ENCODE results near the gene CRIP1.

Gene CRIP1

DNA sequence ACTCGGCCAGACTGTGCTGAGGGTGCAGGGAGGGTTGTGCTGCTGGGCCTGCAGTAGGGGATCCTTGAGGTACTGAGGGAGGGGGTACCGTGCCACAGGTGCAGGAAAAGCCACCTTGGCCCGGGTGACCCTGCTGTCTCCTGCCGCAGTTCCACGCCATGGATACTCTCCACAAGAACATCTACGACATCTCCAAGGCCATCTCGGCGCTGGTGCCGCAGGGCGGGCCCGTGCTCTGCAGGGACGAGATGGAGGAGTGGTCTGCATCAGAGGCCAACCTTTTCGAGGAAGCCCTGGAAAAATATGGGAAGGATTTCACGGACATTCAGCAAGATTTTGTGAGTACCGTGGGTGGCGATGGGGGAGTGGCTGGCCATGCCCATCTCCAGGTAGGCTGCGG lies 26.1 kb upstream of the CRIP1 start:
- Mint-ChIP-seq H3K27ac (no peak overlapping the region), H3K36me3 (no peaks in the 10 kb centered on the region), H3K4me3 (no peak overlapping the region), H3K27me3 (no peaks in the 10 kb centered on the region), H3K4me1 (ENCODE audit: low read depth) (no peaks in the 10 kb centered on the region), H3K9me3 (ENCODE audit: low read depth) (no peaks in the 10 kb centered on the region)

DNA sequence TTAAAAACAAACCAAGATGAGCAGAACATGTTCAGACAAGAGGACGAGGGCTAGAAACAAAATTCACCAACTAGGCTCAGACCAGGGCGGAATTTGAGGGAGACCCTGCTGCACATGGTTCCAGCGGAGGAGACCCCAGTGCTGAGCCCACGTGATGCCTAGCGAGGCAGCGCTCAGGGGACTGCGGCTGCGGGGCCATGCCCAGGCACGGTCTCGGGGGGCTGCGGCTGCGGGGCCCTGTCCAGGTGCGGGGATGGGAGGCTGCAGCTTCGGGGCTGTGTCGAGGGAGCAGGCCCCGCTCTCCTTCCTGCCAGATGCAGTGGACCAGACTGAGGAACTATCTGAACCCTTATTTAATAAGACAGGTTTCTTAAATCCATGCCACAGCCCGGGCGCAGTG lies 24.8 kb upstream of the CRIP1 start:
- Mint-ChIP-seq H3K4me1 (ENCODE audit: low read depth) (no peaks in the 10 kb centered on the region), H3K27me3 (no peaks in the 10 kb centered on the region), H3K36me3 (no peaks in the 10 kb centered on the region), H3K27ac (no peak overlapping the region), H3K4me3 (no peak overlapping the region), H3K9me3 (ENCODE audit: low read depth) (no peaks in the 10 kb centered on the region)

DNA sequence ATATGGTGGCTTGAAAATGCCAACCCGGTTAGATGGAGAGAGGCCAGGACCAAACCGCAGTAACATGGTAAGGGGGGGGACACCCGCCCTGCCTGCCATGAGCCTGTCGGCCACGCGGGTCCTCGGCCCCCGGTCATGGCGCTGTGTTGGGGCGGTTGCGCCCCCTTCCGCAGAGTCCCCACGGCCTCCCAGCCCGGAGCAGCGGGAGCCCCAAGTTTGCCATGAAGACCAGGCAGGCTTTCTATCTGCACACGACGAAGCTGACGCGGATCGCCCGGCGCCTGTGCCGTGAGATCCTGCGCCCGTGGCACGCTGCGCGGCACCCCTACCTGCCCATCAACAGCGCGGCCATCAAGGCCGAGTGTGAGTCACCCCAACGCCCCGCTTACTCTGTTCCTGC lies 22.2 kb upstream of the CRIP1 start:
- Mint-ChIP-seq H3K9me3 (ENCODE audit: low read depth) (no peaks in the 10 kb centered on the region), H3K27ac (no peak overlapping the region), H3K4me3 (no peak overlapping the region), H3K27me3 (no peaks in the 10 kb centered on the region), H3K4me1 (ENCODE audit: low read depth) (no peaks in the 10 kb centered on the region), H3K36me3 (no peaks in the 10 kb centered on the region)

DNA sequence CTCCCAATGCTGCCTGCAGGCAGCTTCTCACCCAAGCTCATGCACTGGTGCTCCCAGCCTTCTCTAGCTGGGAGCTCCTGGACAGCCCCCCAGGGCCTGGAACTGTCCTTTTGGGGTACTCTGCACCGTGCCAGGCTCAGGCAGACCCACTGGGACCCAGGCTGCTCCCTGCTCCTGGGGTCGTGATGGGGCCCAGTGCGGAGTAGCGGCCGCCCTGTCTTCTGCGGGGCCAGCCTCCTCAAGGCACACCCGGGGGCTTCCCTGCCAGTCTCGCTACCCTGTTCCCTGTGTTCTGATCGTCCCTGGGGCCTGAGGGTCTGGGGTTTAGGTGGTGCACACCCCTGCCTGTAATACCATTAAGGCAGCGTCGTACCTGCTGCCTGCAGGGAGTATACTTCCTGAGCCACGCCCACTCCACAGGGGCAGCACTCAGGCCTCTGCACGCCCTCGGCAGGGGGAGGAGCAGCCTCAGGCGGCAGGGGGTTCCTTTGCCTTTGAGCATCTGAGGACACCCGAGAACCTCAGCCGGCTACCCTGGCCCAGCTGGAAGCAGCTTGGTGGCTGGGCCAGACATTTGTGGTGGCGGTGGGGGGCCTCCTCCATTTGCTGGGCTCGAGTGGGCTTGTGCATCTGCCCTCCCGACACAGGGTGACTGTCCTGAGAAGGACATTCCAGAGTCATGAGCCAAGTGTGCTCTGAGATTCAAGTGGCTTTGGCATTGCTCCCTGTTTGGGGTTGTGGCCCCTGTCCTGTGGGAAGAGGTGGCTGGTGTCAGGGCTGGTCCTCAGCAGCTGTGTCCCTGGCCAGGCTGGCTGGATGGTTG lies 21.3 kb upstream of the CRIP1 start:
- Mint-ChIP-seq H3K9me3 (ENCODE audit: low read depth) (no peaks in the 10 kb centered on the region), H3K27ac (no peak overlapping the region), H3K4me1 (ENCODE audit: low read depth) (no peaks in the 10 kb centered on the region), H3K36me3 (no peaks in the 10 kb centered on the region), H3K27me3 (no peaks in the 10 kb centered on the region), H3K4me3 (no peak overlapping the region)

DNA sequence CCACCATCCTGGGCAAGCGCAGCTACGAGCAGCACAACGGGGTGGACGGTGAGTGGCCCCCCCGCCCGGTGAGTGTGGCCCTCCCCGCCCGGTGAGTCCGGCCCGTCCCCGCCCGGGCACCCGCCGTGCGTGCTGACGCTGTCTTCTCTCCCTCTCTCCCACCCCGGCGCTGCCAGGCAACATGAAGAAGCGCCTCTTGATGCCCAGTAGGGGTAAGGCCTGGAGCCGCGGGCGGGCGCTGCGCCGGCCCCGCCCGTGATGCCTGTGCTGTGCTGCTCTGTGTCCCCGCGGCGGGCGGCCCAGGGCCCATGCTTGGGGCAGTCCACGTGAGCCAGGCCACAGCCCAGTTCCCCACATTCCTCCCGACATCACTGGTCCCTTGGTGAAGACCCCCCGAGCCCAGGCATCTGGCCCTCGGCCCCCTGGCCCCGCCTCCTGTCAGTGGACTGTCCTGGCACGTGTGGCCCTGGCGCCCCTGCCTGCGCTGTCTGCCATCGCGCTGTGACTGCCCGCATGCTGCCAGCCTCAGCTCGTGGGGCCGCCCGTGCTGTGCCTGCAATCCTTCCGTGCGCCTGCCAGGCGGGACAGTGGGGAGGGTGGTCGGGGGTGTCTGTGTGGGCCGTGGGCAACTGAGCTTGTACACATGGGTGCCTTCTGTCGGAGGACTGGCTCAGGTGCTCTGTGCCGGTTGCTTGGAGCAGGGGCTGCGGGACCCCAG lies 20.0 kb upstream of the CRIP1 start:
- H3K27ac Mint-ChIP-seq, result no peak overlapping the region
- H3K27me3 Mint-ChIP-seq, result no peaks in the 10 kb centered on the region
- H3K4me3 Mint-ChIP-seq, result no peak overlapping the region
- no peaks in the 10 kb centered on the region for H3K9me3 Mint-ChIP-seq (ENCODE audit: low read depth)
- H3K36me3 Mint-ChIP-seq, result no peaks in the 10 kb centered on the region
- H3K4me1 Mint-ChIP-seq (ENCODE audit: low read depth), result no peaks in the 10 kb centered on the region

DNA sequence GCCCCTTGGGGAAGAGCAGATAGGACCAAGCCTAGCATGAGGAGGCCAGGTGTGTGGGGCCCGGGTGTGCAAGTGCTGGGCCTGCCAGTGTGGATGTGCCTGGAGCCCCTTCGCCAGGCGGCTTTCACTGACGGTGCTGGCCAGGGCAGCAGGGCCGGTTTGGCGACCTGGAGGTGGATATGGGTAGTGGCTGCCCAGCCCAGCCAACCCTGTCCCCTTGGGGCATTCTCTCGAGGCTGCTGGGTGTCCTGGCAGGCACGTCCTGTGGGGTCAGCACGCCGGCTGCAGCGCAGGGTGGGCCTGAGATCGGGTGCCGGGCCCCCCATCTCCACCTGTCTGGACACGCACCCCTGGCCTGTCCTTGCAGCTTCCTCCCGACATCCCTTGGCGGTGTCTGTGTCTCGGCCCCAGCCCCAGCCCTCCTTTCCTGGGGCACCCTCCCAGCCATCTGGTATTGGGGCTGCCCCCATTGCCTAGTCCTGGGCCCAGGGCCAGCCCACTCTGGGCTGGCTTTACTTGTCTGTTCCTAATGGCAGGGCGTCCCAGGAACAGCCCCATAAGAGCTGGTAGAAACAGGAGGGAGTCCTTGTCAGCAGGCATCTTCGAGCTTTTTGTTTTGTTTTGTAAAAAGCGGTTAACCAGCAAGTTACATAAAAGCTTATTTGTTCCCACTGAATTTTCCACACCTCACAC lies 19.3 kb upstream of the CRIP1 start:
- no peak overlapping the region for H3K4me3 Mint-ChIP-seq
- no peaks in the 10 kb centered on the region for H3K9me3 Mint-ChIP-seq (ENCODE audit: low read depth)
- H3K36me3 Mint-ChIP-seq, result no peaks in the 10 kb centered on the region
- H3K27ac Mint-ChIP-seq, result no peak overlapping the region
- H3K4me1 Mint-ChIP-seq (ENCODE audit: low read depth), result no peaks in the 10 kb centered on the region
- H3K27me3 Mint-ChIP-seq, result no peaks in the 10 kb centered on the region

DNA sequence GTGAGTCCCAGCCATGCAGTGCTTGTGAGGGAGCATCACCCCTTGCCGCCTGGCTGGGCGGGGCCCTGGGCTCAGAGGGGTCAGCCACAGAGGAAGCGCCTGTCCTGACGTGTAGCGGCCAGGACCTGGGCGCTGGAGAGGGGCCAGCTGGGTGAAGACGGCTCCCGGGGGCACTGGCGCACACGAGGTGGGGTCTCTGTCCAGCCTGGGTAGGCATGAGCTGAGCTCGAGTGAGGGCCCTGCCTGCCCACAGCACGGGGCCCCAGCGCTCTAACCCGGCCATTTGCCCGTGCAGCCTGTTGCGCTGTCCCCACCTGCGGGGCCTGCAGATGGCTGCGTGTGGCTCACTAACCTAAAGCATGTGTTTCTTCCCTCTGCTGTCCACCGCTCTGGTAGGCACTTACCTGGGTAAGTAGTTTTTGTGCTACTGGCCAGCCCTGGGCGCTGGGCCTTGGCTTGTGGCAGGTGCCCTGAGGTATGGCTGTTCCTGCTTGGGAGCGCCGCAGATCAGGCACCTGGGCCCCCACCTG lies 18.7 kb upstream of the CRIP1 start:
- Mint-ChIP-seq H3K4me1 (ENCODE audit: low read depth) (no peaks in the 10 kb centered on the region), H3K9me3 (ENCODE audit: low read depth) (no peaks in the 10 kb centered on the region), H3K4me3 (no peak overlapping the region), H3K27ac (no peak overlapping the region), H3K36me3 (no peaks in the 10 kb centered on the region), H3K27me3 (no peaks in the 10 kb centered on the region)

DNA sequence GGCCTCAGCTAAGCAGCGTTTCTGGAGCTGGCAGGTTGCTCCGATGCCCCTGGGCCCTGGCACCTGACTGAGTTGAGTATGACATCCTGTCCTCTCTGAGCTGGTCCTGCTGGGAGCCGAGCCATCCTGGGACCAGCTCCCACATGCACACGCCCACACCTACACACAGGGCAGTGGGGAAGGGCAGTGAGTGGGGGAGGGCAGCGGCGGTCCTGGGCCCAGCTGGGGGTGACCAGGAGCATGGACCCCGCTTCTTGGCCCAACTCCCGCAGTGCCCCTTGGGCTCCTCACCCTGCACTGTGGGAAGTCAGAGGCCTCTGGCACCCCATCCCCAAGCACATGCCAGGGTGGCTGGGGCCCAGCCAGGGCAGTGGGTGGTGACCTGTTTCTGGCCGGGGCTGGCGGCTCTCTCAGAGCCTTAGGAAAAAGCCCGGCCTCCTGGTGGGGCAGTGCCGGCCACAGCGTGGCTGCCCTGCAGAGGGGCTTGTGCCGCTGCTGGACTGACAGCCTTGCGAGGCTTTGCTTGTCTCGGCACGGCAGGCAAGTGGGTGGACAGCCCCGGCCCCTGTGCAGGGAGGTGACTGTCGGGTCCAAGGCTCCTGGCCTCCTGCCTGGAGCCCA lies 18.0 kb upstream of the CRIP1 start:
- H3K4me1 Mint-ChIP-seq (ENCODE audit: low read depth), result no peaks in the 10 kb centered on the region
- no peaks in the 10 kb centered on the region for H3K9me3 Mint-ChIP-seq (ENCODE audit: low read depth)
- H3K36me3 Mint-ChIP-seq, result no peaks in the 10 kb centered on the region
- H3K27ac Mint-ChIP-seq, result no peak overlapping the region
- H3K27me3 Mint-ChIP-seq, result no peaks in the 10 kb centered on the region
- no peak overlapping the region for H3K4me3 Mint-ChIP-seq

DNA sequence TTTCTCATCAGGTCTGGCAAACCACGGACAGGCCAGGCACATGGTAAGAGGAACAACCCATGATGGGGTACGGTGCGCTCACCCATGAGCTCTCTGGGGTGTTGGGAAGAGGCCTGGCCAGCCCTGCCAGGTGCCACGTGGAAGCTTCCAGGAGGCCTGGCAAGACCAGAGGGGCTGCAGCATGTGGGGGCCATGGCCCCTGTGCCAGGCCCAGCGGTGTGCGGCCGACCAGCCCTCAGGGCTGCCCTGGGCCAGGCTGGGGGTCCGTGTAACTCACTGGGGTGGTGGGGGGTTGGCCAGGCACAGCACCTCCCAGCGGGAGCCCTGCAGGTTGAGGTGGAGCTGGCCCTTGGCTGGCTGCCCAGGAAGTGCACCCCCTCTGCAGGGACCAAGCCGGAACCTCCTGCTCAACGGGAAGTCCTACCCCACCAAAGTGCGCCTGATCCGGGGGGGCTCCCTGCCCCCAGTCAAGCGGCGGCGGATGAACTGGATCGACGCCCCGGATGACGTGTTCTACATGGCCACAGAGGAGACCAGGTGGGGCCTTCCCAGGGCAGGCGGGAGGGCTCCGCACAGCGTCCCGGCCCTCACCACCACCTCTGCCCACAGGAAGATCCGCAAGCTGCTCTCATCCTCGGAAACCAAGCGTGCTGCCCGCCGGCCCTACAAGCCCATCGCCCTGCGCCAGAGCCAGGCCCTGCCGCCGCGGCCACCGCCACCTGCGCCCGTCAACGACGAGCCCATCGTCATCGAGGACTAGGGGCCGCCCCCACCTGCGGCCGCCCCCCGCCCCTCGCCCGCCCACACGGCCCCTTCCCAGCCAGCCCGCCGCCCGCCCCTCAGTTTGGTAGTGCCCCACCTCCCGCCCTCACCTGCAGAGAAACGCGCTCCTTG lies 17.0 kb upstream of the CRIP1 start:
- no peak overlapping the region for H3K27ac Mint-ChIP-seq
- H3K9me3 Mint-ChIP-seq (ENCODE audit: low read depth), result no peaks in the 10 kb centered on the region
- no peaks in the 10 kb centered on the region for H3K36me3 Mint-ChIP-seq
- H3K27me3 Mint-ChIP-seq, result no peaks in the 10 kb centered on the region
- peaks cover 2% of the 10 kb centered on the region for H3K4me1 Mint-ChIP-seq (ENCODE audit: low read depth)
- H3K4me3 Mint-ChIP-seq, result no peak overlapping the region

DNA sequence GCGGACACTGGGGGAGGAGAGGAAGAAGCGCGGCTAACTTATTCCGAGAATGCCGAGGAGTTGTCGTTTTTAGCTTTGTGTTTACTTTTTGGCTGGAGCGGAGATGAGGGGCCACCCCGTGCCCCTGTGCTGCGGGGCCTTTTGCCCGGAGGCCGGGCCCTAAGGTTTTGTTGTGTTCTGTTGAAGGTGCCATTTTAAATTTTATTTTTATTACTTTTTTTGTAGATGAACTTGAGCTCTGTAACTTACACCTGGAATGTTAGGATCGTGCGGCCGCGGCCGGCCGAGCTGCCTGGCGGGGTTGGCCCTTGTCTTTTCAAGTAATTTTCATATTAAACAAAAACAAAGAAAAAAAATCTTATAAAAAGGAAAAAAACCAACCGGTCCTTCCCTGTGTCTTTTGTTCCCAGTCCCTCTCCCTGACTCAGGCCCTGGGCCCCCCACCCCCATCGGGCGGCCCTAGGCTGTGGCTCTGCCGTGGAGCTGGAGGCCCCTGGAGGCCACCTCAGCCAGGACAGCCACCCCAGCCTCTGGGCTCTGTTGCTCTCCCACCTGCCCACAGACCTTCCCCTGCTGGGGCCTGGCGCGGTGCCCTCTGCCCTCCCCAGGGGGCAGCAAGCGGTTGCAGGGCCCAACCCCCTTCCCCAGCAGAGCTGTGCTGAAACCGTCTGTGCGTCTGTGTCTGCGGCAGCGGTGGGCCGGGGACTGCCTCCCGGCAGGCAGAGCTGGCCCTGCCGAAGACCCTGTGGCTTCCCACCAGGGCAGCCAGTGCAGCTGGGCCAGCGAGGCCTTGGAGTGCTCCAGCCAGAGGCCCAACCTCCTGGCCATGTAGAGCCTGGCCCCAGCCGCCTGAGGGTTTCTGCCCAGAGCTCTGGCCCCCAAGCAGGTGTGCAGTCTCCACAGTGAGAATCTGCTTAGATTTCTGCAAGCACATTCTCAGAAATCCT lies 16.1 kb upstream of the CRIP1 start:
- H3K4me3 Mint-ChIP-seq, result no peak overlapping the region
- no peak overlapping the region for H3K27ac Mint-ChIP-seq
- no peaks in the 10 kb centered on the region for H3K36me3 Mint-ChIP-seq
- no peaks in the 10 kb centered on the region for H3K9me3 Mint-ChIP-seq (ENCODE audit: low read depth)
- H3K4me1 Mint-ChIP-seq (ENCODE audit: low read depth), result peaks cover 4% of the 10 kb centered on the region
- H3K27me3 Mint-ChIP-seq, result no peaks in the 10 kb centered on the region

DNA sequence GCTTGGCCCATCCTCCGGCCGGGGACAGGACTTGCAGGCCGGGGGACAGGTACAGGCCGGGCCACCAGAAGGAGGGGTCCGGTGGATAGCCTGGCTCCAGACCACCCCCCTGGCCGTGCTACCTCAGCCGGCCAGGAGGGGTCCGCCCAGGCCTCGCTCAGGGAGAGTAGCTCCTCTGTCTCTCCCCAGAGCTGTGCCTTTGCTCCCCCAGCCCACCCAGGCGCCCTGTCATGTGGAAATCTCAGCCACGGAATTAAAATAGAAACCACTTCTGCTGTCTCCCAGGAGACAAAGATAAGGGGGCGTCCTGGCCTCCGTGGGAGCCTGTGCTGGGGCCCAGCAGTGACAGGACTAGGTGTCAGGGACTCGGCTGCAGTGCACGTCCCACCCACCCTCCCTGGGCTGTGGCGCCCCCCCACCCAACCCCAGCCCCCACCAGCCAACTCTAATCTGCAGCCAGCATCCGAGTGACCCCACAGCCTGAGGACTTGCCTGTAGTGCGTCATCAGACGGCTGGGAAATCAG lies 15.3 kb upstream of the CRIP1 start:
- H3K4me3 Mint-ChIP-seq, result no peak overlapping the region
- H3K27me3 Mint-ChIP-seq, result no peaks in the 10 kb centered on the region
- H3K4me1 Mint-ChIP-seq (ENCODE audit: low read depth), result peaks cover 5% of the 10 kb centered on the region
- no peaks in the 10 kb centered on the region for H3K9me3 Mint-ChIP-seq (ENCODE audit: low read depth)
- H3K36me3 Mint-ChIP-seq, result no peaks in the 10 kb centered on the region
- H3K27ac Mint-ChIP-seq, result no peak overlapping the region

DNA sequence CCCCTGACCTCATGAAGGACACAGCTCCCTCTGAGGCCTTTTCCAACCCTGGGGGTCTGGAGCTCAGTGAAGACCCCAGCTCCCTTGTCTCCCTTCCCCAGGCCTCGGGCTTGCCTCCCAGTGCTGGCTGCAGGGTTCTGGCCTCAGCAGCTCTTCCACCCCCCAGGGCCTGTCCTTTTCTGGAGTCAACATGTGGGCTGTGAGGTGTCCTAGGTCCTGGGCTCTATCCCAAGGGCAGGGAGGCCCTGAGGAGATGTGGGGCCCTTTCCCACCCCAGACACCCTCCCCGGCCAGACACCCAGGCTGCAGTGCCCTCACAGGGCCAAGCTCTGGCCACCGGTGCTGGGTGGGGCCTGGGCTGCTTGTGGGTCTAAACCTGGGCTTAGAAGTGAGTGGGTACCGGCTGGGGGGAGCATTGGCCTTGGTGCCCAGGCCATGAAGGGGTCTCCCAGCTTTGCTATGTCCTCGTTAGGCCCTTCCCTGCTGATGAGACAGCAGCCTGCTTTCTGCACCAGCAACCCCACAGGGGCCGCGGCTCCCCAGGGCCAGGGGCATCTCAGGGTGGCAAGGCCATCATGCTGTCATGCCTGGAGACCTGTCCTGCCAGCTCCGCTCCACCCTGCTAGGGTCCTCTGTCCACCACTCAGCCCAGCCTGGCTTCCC lies 14.7 kb upstream of the CRIP1 start:
- no peak overlapping the region for H3K4me3 Mint-ChIP-seq
- no peak overlapping the region for H3K27ac Mint-ChIP-seq
- H3K9me3 Mint-ChIP-seq (ENCODE audit: low read depth), result no peaks in the 10 kb centered on the region
- no peaks in the 10 kb centered on the region for H3K36me3 Mint-ChIP-seq
- peaks cover 7% of the 10 kb centered on the region for H3K4me1 Mint-ChIP-seq (ENCODE audit: low read depth)
- H3K27me3 Mint-ChIP-seq, result no peaks in the 10 kb centered on the region
